Bronchial epithelial cell (primary cell): ENCODE measurements around the gene LAMC2. TPM values are rescaled to one million over a fixed set of nuclear protein-coding genes. Genes with fewer than 3 reads are reported as not detected.

Experiments
- DNase-seq: peaks from one replicate; pipeline ENCODE4 v3.0.0-alpha.2; 2010; ENCODE audit warnings: low read depth
- FAIRE-seq: peaks from 2 replicates; lab custom pipeline; 2011; peaks lifted over from hg19 to GRCh38; lab: Jason Lieb, UNC
- H3K27me3 ChIP-seq: 2 replicates; pipeline ENCODE4 v1.5.1; 2011; ENCODE audit warnings: low read length; ENCODE audit not compliant: control insufficient read depth, insufficient read depth
- H3K36me3 ChIP-seq: 2 replicates; pipeline ENCODE4 v1.5.1; 2011; ENCODE audit warnings: low read length; ENCODE audit not compliant: control insufficient read depth, insufficient read depth
- H3K4me3 ChIP-seq: 2 replicates; pipeline ENCODE4 v1.5.1; 2011; ENCODE audit warnings: mild to moderate bottlenecking, low read depth, low read length, control low read depth
- CTCF ChIP-seq: IDR thresholded peaks from 2 replicates; pipeline ENCODE4 v1.5.1; 2011; ENCODE audit warnings: mild to moderate bottlenecking, moderate library complexity, low read length, control low read depth, inconsistent platforms; ENCODE audit not compliant: insufficient read depth, severe bottlenecking
- total RNA-seq: library from RNA; depleted of rRNA; stranded (reverse); fragments of >200 nt; gene quantifications from 2 replicates; pipeline ENCODE4 v1.2.1, GENCODE V29; 2014

Gene LAMC2
- total RNA-seq, 1 donor from 2014 or later = 1,840 TPM

- H3K27me3 ChIP-seq = no peaks in the 10 kb centered on the region
- no peak for TF ChIP-seq CTCF
- FAIRE-seq = no peak
- no peak for DNase-seq
- no peaks in the 10 kb centered on the region for H3K36me3 ChIP-seq
- H3K4me3 ChIP-seq = peak overlapping the region; percentile 91
Observed at GRCh38 chr1:183186841-183187240, 777 bp downstream of the LAMC2 start.

- FAIRE-seq (peak; percentile 28), DNase-seq (no peak)
- Histone ChIP-seq H3K36me3 (no peaks in the 10 kb centered on the region), H3K4me3 (peak overlapping the region; percentile 91), H3K27me3 (no peaks in the 10 kb centered on the region)
- TF ChIP-seq CTCF = no peak
Observed at GRCh38 chr1:183188240-183188639, 2.2 kb downstream of the LAMC2 start.

- no peaks in the 10 kb centered on the region for H3K36me3 ChIP-seq
- H3K4me3 ChIP-seq = no peak overlapping the region
- DNase-seq (peak; percentile 91), FAIRE-seq (no peak)
- no peaks in the 10 kb centered on the region for H3K27me3 ChIP-seq
- no peak for TF ChIP-seq CTCF
Observed at GRCh38 chr1:183191833-183192232, 5.8 kb downstream of the LAMC2 start.

GRCh38 chr1:183193963-183194525 is 8.0 kb downstream of the LAMC2 start:
- no peak for DNase-seq
- Histone ChIP-seq H3K4me3 (no peak overlapping the region), H3K27me3 (no peaks in the 10 kb centered on the region), H3K36me3 (no peaks in the 10 kb centered on the region)
- TF ChIP-seq CTCF = no peak
- FAIRE-seq = no peak

- Histone ChIP-seq H3K36me3 (no peaks in the 10 kb centered on the region), H3K4me3 (no peak overlapping the region), H3K27me3 (no peaks in the 10 kb centered on the region)
- FAIRE-seq = no peak
- DNase-seq = no peak
- no peak for TF ChIP-seq CTCF
Observed at GRCh38 chr1:183194527-183195141, 8.6 kb downstream of the LAMC2 start.
